Stimulated activated CD4-positive, alpha-beta T cell treated with anti-CD3 and anti-CD28 coated beads, Interleukin-12 subunit alpha, Interleukin-12 subunit beta, amount 100 ng/mL, for 48 hours (primary cell): ENCODE data around the gene ATR.
"Not testable (repeated sequence)": the region's sequence is repeated elsewhere in the genome, so short reads cannot be mapped to it uniquely, and the experiment has no call there.

Source experiments
- DNase-seq, 3 donors: peaks; one replicate each; pipeline ENCODE4 v3.0.0-alpha.2; 2020; ENCODE audit warnings: low read depth in 2 of 3, low spot score in 1 of 3

Gene ATR

GRCh38 chr3:142450189-142450588, 128.3 kb downstream of the ATR start:
- no peak for DNase-seq

- DNase-seq = peak; percentile 89 to 94 (median 94)
These were observed 130.4 kb downstream of the ATR start, which contains the start of gene XRN1 for GRCh38 chr3:142447852-142448823. Gene XRN1, minus strand, starts transcription at chr3:142448037. Its CDS starts 93 bp downstream, at chr3:142447944.

GRCh38 chr3:142447301-142447851, 131.2 kb downstream of the ATR start:
- peak; percentile 6 to 31 (median 19) for DNase-seq

GRCh38 chr3:142445816-142446254, 132.7 kb downstream of the ATR start:
- DNase-seq = peak in 2 of 3 donors; percentile 15 to 18

GRCh38 chr3:142444343-142444742, 134.2 kb downstream of the ATR start:
- DNase-seq = no peak

GRCh38 chr3:142443060-142443459, 135.5 kb downstream of the ATR start:
- DNase-seq = not testable (repeated sequence)

- not testable (repeated sequence) for DNase-seq
These were observed 138.9 kb downstream of the ATR start for GRCh38 chr3:142439499-142440220.

GRCh38 chr3:142438096-142438495, 140.4 kb downstream of the ATR start:
- DNase-seq = not testable (repeated sequence)

GRCh38 chr3:142436951-142437585, 141.5 kb downstream of the ATR start:
- no peak for DNase-seq

- no peak for DNase-seq
These were observed 144.0 kb downstream of the ATR start for GRCh38 chr3:142434503-142434902.

GRCh38 chr3:142433110-142433509, 145.4 kb downstream of the ATR start:
- DNase-seq = no peak

GRCh38 chr3:142429582-142429981, 149.0 kb downstream of the ATR start:
- no peak for DNase-seq

- DNase-seq = no peak
These were observed 153.8 kb downstream of the ATR start for GRCh38 chr3:142424754-142425153.

- DNase-seq = no peak
These were observed 159.5 kb downstream of the ATR start for GRCh38 chr3:142418926-142419592.

- no peak for DNase-seq
These were observed 161.2 kb downstream of the ATR start for GRCh38 chr3:142417302-142417701.

- DNase-seq = not testable (repeated sequence)
These were observed 178.0 kb downstream of the ATR start for GRCh38 chr3:142400537-142400936.
